Left lobe of liver (tissue), 2 donors: Measurements from ENCODE around the gene DYNLT3. TPM values are rescaled to one million over a fixed set of nuclear protein-coding genes. Genes with fewer than 3 reads are reported as not detected.

ENCODE experiments used
- ATAC-seq: fragments of 200-7000 bp; cut with Tn5 transposase; one replicate; pipeline ENCODE4 v1.9.1; 2020; ENCODE audit warnings: mild to moderate bottlenecking, moderate library complexity
- DNase-seq: peaks from one replicate; pipeline ENCODE4 v3.0.0-alpha.2; 2020; ENCODE audit warnings: low spot score
- total RNA-seq: library from RNA; stranded (reverse); gene quantifications from one replicate; pipeline ENCODE4 v1.2.1, GENCODE V29; 2021
- donor health status: DM: no; HTN: no; CAD: no; lungs with moderate emphysema.
- donor health status: DM: no; HTN: yes; CAD: no.

DYNLT3 gene
- total RNA-seq, result 13.2 TPM

GRCh38 chrX:37846934-37847732 is at the start of gene DYNLT3:
TSS of gene DYNLT3 (minus strand) at chrX:37847571. CDS start at chrX:37847510, 61 bp downstream.
- DNase-seq, result peak; percentile 85
- ATAC-seq, result peak; percentile 99

DNA sequence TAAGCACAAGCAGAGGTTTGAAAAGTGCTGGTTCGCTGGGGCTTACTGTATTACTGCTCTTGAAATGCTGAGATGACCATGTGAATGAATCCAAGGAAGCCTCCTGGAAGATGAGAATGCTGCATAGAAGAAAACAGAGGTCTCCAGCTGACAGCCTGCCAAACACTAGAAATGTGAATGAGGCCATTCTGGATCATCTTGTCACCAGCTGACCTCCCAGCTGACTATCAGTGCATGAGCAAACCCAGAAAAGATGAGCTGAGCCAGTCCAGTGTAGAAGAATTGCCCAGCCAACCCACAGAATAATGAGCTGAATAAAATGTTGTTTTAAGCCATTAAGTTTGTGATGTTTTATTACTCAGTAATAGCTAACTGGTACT is 49.1 kb upstream of the DYNLT3 start:
- ATAC-seq (no peak), DNase-seq (no peak)

DNA sequence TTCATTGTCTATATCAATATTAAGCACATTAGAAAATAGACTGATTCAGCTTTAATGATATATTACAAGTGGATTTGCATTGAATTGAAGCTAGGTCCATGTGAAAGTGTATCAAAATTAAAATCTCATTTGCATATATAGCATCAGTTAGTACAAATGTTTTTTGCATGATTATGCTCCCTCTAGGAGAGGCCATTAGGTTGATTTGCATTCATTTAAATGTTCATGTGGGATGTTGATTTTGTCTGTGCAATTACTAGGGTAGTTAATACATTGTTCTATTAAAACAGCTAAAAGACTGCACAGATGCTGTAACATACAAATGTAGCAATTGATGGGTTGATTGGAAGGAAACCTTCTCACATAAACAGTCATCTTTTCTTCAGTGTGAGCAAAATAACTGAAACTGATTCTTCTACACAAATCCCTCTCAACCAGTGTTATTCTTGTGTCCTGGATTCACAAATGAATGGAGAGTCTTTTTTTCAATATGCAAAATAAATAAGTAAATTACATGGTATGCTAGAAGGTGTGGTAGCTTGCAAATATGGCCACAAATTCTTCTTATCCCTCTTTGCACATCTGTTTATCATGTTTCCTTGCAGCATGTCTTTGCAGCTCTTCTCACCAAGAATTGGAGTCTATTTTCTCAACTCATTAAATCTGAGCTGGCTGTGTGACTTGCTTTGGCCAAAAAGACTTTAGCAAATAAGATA is 48.6 kb upstream of the DYNLT3 start:
- DNase-seq (no peak), ATAC-seq (no peak)

GRCh38 chrX:37894725-37895124 is 47.4 kb upstream of the DYNLT3 start:
- ATAC-seq, result no peak
- DNase-seq, result no peak

DNA sequence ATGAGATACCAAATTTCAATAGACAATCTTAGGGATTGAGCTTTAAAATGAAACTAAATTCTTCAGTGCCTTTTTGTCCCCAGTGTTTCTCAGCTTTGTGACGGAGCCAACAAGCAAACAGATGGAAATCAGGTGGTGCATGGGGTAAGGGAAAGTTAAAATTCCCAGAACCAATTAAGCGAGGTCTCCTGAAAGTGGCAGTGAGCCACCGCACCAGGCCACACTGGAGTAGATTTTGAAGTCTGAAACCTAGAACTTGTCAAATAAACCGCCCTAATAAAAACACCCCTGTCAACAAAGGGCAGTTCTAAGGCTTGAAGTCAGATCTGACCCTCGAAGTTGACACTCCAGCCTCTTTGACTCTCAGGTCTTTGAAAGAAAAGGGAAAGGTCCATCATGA is 40.6 kb upstream of the DYNLT3 start:
- peak; percentile 72 for ATAC-seq
- DNase-seq, result peak; percentile 74

- peak; percentile 80 for DNase-seq
- peak; percentile 68 for ATAC-seq
These were observed 40.0 kb upstream of the DYNLT3 start for GRCh38 chrX:37887347-37887746.

DNA sequence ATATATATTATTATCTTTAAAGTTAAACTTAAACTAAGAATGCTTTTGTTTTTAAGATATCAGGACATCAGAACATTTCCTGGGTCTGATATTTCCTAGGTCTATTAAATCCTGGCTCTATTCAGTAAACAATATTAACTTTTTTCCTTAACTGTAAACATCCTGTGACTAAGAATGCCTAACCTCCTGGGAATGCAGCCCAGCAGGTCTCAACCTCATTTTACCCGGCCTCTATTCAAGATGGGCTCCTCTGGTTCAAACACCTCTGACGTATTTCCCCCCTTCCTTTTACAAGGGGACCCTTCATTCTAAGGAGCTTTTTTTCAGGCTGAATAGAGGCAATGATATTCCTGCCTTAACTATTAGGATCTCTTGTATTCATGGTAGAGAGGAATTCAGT is 35.8 kb upstream of the DYNLT3 start:
- ATAC-seq (no peak), DNase-seq (no peak)

DNA sequence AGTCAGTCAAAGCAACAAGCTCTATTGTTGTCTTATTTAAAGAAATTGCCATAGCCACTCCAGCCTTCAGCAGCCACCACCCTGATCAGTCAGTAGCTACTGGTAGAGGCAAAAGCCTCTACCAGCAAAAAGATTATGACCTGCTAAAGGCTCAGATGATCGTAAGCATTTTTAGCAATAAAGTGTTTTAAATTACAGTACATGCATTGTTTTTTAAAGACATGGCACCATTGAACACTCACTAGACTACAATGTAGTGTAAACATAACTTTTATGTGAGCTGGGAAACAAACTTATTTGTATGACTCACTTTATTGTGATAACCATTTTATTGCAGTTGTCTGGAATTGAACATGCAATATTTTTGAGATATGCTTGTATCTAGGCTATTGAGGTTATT is 32.3 kb upstream of the DYNLT3 start:
- DNase-seq (no peak), ATAC-seq (no peak)

DNA sequence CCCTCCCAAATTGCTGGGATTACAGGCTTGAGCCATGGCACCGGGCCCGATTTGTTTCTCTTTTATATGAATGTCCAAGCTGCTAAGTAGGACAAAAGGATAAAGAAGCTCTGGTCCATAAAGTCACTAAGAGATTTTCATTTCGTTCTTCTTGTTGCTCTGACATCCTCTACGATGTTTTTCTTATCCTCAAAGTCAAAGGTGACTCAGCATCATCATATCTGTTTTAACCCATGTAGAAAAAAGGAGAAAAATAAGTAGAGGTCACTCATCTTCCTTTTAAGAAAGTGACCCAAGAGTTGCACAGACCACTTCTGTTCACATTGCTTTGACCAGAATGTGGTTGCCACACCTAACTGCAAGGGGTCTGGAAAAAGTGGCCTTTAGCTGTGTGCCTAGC is 29.3 kb upstream of the DYNLT3 start:
- DNase-seq, result no peak
- ATAC-seq, result no peak

DNA sequence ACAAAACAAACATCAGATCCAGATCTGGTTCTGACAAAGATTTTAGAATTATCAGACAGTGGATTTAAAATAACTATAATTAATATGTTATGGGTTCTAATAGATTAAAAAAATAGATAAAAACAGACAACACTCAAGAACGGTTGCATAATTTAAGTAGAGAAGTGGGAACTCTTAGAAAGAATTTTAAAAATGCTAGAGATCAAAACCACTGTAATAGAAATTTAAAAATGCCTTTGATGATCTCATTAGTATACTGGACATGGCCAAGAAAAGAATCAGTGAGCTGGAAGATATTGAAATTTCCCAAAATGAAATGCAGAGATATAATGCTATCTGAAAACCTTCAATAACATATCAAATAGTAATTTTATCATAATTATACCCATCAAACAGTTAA is 28.3 kb upstream of the DYNLT3 start:
- no peak for ATAC-seq
- no peak for DNase-seq

DNA sequence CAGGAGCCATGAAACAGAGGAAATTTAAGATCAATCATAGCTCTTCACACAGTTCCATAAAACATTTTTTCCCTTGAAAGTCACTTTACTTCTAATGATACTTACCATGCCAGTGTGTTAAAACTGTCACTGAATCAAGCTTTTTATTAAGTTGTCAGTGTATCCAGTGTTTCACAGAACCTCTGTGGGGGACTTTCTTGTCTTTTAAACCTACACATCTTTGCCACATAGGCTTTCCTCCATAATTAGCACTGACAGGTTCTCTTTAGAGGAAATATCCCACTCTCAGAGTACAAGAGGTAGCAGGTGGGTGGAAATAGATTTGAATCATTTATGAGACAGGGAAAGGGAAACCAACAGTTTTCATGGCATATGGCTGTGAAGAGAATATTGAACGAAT is 25.8 kb upstream of the DYNLT3 start:
- ATAC-seq, result no peak
- DNase-seq, result no peak

GRCh38 chrX:37872303-37872655 is 24.9 kb upstream of the DYNLT3 start:
- ATAC-seq, result no peak
- DNase-seq, result no peak

- peak; percentile 51 for ATAC-seq
- no peak for DNase-seq
These were observed 24.4 kb upstream of the DYNLT3 start for GRCh38 chrX:37871626-37872302.

- ATAC-seq, result no peak
- no peak for DNase-seq
These were observed 20.3 kb upstream of the DYNLT3 start for GRCh38 chrX:37867536-37868153.

DNA sequence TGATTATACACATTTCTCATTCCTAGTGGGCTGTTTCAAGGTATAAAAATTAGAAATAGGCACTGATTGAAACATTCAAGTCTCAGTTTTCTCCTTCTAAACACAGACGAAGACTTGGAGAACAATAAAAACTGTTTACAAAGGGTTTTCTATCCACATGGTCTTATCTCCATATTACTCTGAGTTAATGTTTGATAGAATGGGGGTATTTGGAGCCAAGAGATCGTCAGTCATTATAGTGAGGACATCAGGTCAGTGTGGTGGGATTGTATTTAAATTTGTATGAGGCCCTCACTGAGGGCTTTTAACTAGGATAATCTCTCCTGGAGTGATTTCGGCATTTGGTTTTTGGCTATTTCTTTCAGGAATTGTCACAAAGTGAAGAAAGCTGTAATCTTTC is 16.4 kb upstream of the DYNLT3 start:
- DNase-seq, result no peak
- peak; percentile 46 for ATAC-seq

DNA sequence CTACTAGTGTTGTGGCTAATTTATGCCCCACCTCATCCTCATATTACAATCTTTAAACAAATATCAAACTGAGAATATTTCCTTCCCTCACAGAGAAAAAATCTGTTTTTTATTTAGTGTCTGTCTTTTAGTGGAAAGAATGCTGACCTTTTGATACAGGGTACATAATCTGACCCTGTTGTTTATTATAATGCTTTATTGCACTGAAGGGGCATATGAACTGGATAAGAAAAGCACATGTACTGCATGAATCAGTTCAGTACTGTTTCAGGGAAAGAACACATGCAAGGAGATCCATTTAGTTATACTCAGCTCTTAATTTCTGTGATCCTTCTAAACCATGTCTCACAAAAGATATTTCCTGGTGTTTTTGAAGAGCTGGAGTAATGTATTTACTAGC is 15.5 kb upstream of the DYNLT3 start:
- DNase-seq, result no peak
- ATAC-seq, result no peak

DNA sequence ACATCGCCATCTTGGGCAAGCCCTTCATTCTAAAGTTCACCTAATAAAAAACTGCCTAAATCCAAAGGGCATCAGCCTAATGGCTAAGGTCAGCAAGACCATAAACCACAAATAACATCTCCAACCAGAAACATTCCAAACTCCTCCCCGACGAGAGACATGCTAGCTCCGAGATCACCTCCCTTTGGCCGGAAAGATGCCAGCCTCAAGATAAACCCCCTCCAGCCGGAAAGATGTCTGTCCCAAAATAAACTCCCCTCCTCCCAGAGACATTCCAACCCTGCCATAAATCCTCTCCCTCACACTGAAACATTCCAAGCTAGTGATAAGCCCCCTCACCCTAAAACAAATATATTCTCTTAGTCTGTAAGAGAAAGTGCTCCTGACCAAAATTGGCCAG is 13.3 kb upstream of the DYNLT3 start:
- DNase-seq (no peak), ATAC-seq (no peak)

- no peak for ATAC-seq
- no peak for DNase-seq
These were observed 7.4 kb upstream of the DYNLT3 start for GRCh38 chrX:37854748-37855147.

DNA sequence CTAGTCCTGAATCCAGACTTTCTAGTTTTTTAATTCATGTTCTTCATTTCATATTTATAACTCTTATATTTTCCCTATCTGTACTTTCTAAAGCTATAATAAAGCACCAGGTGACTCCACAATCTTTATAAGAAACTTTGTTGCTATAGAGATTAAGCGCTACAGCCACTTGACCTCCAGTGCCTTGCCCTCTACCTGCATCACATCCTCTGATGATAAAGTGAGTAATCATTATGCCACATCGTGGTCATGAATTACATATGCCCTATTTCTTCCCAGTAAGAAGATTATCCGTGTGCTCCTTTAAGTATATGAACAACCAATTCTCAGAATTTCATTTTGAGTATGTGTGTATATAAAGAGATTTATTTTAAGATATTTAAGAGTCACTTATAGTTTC is 6.8 kb upstream of the DYNLT3 start:
- DNase-seq, result no peak
- ATAC-seq, result no peak

DNA sequence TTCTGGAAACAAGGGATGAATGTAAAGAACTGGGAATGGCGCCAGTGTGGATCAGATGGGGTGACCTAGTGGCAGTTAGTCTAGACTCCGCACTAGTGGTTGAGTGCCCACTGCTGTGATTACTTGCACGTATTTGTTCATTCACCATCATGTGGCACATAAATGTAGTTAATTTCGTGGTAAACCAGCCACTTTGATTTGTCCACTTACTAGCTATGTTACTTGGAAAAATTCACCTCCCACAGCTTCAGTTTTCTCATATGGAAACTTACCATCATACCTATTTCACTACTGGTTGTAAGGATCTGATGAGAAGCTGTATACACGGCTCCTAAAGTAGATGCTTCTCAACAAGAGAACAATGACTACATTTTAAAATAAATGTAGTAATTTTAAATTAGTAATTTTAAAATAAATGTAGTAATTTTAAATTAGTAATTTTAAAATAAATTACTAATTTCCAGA is 394 bp upstream of the DYNLT3 start:
- DNase-seq, result no peak
- peak; percentile 3 for ATAC-seq

- DNase-seq (no peak), ATAC-seq (no peak)
These were observed 825 bp downstream of the DYNLT3 start for GRCh38 chrX:37846558-37846933.

DNA sequence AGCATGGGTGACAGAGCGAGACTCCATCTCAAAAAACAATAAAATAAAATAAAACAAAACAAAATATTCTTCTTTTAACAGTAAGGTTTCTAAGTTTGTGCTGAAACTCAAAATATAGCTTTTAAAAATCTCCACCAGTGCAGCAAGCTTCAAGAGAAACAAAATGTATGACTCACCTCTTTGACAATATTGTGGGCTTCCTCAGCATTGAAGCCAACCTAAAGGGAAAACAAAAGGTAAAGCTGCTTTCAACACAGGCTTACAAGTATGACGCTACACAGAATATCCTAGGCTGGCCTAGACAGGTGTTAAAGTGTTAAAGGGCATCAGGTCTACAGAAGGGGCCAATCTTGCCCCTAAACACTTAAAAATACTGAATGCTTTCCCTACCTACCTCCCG is 1.2 kb downstream of the DYNLT3 start:
- DNase-seq (no peak), ATAC-seq (no peak)
